ENCODE measurements around the gene STS.

- TF ChIP-seq CTCF (conservative IDR thresholded peaks at IDR 0.05): no peak
- no peak for TF ChIP-seq EZH2 (IDR thresholded peaks at IDR 0.05; ENCODE audit: low read depth)
Measured at GRCh38 chrX:7146020-7146702, 1.4 kb upstream of the STS start.

Data from PC-9 (cell line).